ENCODE measurements around the gene COL3A1. TPM values are rescaled to one million over a fixed set of nuclear protein-coding genes. Genes with fewer than 3 reads are reported as not detected.

COL3A1 gene
- total and polyA plus RNA-seq, 9 of the 15 experiments (the other 6 are each of a cell fraction or from before 2014, with no cell fraction given), result 0.01 to 0.71 (median 0.07) TPM; not detected in 2

GRCh38 chr2:188983427-188984064 lies 9.4 kb downstream of the COL3A1 start:
- 6% methylated on average over 4 of the region's 4 CpGs for WGBS (ENCODE audit: insufficient coverage, low coverage, missing lambda C conversion rate)
- no peak overlapping the region for H3K4me3 ChIP-seq
- ChIA-PET CTCF (ENCODE audit: low intra/inter-chr PET ratio) (no interaction called here), POLR2A (no interaction called here)
- no peaks in the 10 kb centered on the region for H3K79me2 ChIP-seq (ENCODE audit: control insufficient read depth, insufficient read depth, low read length)
- H3K36me3 ChIP-seq (ENCODE audit: control insufficient read depth, insufficient read depth, low read length), result no peaks in the 10 kb centered on the region
- H3K4me1 ChIP-seq (replicated peaks in 1 of 2; ENCODE audit: control insufficient read depth in 2 of 2, insufficient read depth in 2 of 2, low read length in 2 of 2), result no peaks in the 10 kb centered on the region
- H3K9me3 ChIP-seq (replicated peaks; ENCODE audit: control insufficient read depth, insufficient read depth, low read depth, low read length), result no peaks in the 10 kb centered on the region
- no peak overlapping the region for H3K4me2 ChIP-seq (ENCODE audit: insufficient read depth, low read length)
- H3K27me3 ChIP-seq (ENCODE audit: control insufficient read depth in 2 of 2, insufficient read depth in 2 of 2, low read length in 2 of 2), result no peaks in the 10 kb centered on the region
- no peak overlapping the region for H3K9ac ChIP-seq (ENCODE audit: insufficient read depth in 1 of 2, low read depth in 2 of 2, low read length in 2 of 2)
- no peaks in the 10 kb centered on the region for H4K20me1 ChIP-seq (replicated peaks; ENCODE audit: control insufficient read depth, insufficient read depth, low read length)
- TF ChIP-seq SIN3A (IDR thresholded peaks at IDR 0.05; ENCODE audit: borderline replicate concordance in 2 of 2, control insufficient read depth in 1 of 2, low read depth in 2 of 2, low read length in 2 of 2) (no peak), SRF (CRISPR knock-in tag; IDR thresholded peaks at IDR 0.05) (no peak), MYBL2 (IDR thresholded peaks at IDR 0.05; ENCODE audit: low read depth) (no peak), MYBL2 (CRISPR knock-in tag; IDR thresholded peaks at IDR 0.05; ENCODE audit: borderline replicate concordance) (no peak), ZNF395 (CRISPR knock-in tag; IDR thresholded peaks at IDR 0.05) (no peak), PATZ1 (CRISPR knock-in tag; IDR thresholded peaks at IDR 0.05; ENCODE audit: borderline replicate concordance) (no peak), SREBF1 (IDR thresholded peaks at IDR 0.05; ENCODE audit: borderline replicate concordance, low read depth, low read length) (no peak), FOS (IDR thresholded peaks at IDR 0.05; ENCODE audit: extremely low read depth, insufficient read length) (no peak), DMBX1 (CRISPR knock-in tag; IDR thresholded peaks at IDR 0.05; ENCODE audit: borderline replicate concordance) (no peak), TSC22D4 (tag; IDR thresholded peaks at IDR 0.05) (no peak), FOXP1 (CRISPR knock-in tag; IDR thresholded peaks at IDR 0.05) (no peak), ATF6 (CRISPR knock-in tag; IDR thresholded peaks at IDR 0.05) (no peak), ZNF76 (CRISPR knock-in tag; IDR thresholded peaks at IDR 0.05; ENCODE audit: borderline replicate concordance) (no peak)
- no peak for FAIRE-seq
- ATAC-seq, result no peak
- in situ Hi-C loops (cut with MboI), result no loop called here
- no TSS peak for BruUV-seq (replicated peaks)
- H3K9me1 ChIP-seq (ENCODE audit: control insufficient read depth, insufficient read depth, low read length), result no peaks in the 10 kb centered on the region
- no peak overlapping the region for H2AFZ ChIP-seq (ENCODE audit: low read depth, low read length)
- H3K27ac ChIP-seq (ENCODE audit: extremely low read depth, low read depth, low read length), result no peak overlapping the region
- no peak for DNase-seq (ENCODE audit: extremely low read depth in 1 of 4, low spot score in 3 of 4)
- intact Hi-C loops (cut with micrococcal nuclease), result no loop called here
